Liver (tissue), 3 donors: ENCODE data around the gene MGRN1.

ENCODE experiments used
- EGR1 ChIP-seq, 2 donors: IDR thresholded peaks; 2 replicates each; pipeline ENCODE4 v1.6.1; 2016 to 2018; ENCODE audit warnings: antibody characterized with exemption in 2 of 2, low read depth in 2 of 2
- GABPA ChIP-seq, 2 donors: IDR thresholded peaks in 1 of 2; conservative IDR thresholded peaks in 1 of 2; 2 replicates each; pipeline ENCODE4 v1.6.1; 2016; ENCODE audit warnings: antibody characterized with exemption in 2 of 2, mild to moderate bottlenecking in 1 of 2, moderate library complexity in 1 of 2
- RAD21 ChIP-seq, 2 donors: IDR thresholded peaks; 2 replicates each; pipeline ENCODE4 v1.6.1; 2016; ENCODE audit warnings: antibody characterized with exemption in 2 of 2, mild to moderate bottlenecking in 2 of 2
- RXRA ChIP-seq, 2 donors: IDR thresholded peaks; 2 replicates each; pipeline ENCODE4 v1.6.1; 2017 to 2018; ENCODE audit warnings: antibody characterized with exemption in 2 of 2, mild to moderate bottlenecking in 1 of 2
- SP1 ChIP-seq: IDR thresholded peaks from 2 replicates; pipeline ENCODE4 v1.6.1; 2018; ENCODE audit warnings: antibody characterized with exemption, mild to moderate bottlenecking
- TAF1 ChIP-seq: conservative IDR thresholded peaks from 2 replicates; pipeline ENCODE4 v1.6.1; 2016; ENCODE audit warnings: antibody characterized with exemption, mild to moderate bottlenecking
- YY1 ChIP-seq: IDR thresholded peaks from 2 replicates; pipeline ENCODE4 v1.6.1; 2016; ENCODE audit warnings: antibody characterized with exemption, mild to moderate bottlenecking
- TF ChIP-seq, protein P1 (sequence below): fragments of 150-350 bp; IDR thresholded peaks from 2 replicates; pipeline ENCODE4 v1.5.1; 2017; ENCODE audit warnings: improper control_type of control experiment, low read depth, low read length; ENCODE audit not compliant: missing input control
- TF ChIP-seq, protein P2 (sequence below): IDR thresholded peaks from 2 replicates; pipeline ENCODE4 v1.6.1; 2016; ENCODE audit warnings: antibody characterized with exemption
- TF ChIP-seq, protein P3 (sequence below): IDR thresholded peaks from 2 replicates; pipeline ENCODE4 v1.6.1; 2016; ENCODE audit warnings: antibody characterized with exemption
- donor health status: healthy.
- donor health status: healthy.

DNA sequence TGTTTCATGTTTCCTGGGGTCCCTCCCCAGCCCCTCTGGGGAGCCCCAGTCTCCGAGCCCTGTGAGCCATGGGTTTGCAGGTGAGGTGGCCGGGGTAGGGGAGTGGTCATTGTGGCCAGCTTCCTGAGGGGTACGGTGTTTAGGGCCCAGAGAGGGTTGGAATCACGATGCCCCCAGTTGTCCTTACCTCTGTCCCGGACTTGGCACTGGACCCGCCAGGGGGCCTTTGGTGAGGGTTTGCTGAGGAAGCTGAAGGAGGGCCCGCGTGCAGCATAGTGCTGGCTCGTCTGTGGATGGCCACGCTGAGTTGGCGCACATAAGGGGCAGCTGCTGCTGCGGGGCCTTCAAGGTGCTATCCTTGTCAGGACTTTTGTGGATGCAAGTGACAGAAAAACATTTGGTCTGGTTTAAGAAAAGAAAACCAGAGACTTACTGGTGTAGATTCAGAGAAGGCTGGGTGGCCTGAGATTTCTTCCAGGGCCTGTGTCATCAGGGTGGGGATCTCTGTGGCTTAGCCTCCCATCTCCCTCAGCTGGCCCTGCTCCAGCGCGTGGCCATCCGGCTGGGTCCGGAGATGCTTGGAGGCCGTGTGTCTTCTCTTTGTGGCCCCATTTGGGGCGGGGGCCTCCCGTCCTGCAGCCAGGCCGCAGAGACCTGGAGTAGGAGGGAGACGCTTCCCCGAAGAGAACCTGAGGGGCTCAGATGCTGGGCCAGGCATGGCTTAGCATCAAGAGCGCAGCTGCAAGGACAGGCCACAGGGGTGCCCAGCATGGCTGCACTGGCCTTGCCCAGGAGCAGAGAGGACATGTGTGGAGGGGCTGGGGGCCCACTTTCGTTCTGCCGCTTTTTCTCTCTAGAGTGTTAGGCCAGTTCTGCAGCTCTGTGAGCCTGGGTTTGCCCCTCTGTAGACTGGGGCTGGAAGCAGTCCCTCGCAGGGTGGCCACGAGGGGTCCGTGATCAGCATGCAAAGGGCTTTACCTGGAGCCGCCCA, 35.0 kb downstream of the MGRN1 start:
- TF ChIP-seq, protein P1, sequence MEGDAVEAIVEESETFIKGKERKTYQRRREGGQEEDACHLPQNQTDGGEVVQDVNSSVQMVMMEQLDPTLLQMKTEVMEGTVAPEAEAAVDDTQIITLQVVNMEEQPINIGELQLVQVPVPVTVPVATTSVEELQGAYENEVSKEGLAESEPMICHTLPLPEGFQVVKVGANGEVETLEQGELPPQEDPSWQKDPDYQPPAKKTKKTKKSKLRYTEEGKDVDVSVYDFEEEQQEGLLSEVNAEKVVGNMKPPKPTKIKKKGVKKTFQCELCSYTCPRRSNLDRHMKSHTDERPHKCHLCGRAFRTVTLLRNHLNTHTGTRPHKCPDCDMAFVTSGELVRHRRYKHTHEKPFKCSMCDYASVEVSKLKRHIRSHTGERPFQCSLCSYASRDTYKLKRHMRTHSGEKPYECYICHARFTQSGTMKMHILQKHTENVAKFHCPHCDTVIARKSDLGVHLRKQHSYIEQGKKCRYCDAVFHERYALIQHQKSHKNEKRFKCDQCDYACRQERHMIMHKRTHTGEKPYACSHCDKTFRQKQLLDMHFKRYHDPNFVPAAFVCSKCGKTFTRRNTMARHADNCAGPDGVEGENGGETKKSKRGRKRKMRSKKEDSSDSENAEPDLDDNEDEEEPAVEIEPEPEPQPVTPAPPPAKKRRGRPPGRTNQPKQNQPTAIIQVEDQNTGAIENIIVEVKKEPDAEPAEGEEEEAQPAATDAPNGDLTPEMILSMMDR, result no peak
- TF ChIP-seq, protein P2, sequence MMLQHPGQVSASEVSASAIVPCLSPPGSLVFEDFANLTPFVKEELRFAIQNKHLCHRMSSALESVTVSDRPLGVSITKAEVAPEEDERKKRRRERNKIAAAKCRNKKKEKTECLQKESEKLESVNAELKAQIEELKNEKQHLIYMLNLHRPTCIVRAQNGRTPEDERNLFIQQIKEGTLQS, result no peak
- TF ChIP-seq, protein P3, sequence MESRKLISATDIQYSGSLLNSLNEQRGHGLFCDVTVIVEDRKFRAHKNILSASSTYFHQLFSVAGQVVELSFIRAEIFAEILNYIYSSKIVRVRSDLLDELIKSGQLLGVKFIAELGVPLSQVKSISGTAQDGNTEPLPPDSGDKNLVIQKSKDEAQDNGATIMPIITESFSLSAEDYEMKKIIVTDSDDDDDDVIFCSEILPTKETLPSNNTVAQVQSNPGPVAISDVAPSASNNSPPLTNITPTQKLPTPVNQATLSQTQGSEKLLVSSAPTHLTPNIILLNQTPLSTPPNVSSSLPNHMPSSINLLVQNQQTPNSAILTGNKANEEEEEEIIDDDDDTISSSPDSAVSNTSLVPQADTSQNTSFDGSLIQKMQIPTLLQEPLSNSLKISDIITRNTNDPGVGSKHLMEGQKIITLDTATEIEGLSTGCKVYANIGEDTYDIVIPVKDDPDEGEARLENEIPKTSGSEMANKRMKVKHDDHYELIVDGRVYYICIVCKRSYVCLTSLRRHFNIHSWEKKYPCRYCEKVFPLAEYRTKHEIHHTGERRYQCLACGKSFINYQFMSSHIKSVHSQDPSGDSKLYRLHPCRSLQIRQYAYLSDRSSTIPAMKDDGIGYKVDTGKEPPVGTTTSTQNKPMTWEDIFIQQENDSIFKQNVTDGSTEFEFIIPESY, result no peak
- TF ChIP-seq EGR1 (IDR thresholded peaks at IDR 0.05; ENCODE audit: low read depth in 2 of 2) (no peak), SP1 (no peak), TAF1 (no peak), GABPA (IDR thresholded peaks at IDR 0.05 in 1 of 2, conservative IDR thresholded peaks at IDR 0.05 in 1 of 2) (no peak), RXRA (IDR thresholded peaks at IDR 0.05) (no peak), RAD21 (IDR thresholded peaks at IDR 0.05) (no peak), YY1 (no peak)
